OCI-LY1 (cell line): ENCODE measurements around the gene ZMYM4.

ENCODE experiments used
- EZH2 ChIP-seq: fragments of 200-600 bp; sonication (generic), shearing (Covaris generic); IDR thresholded peaks from 2 replicates; pipeline ENCODE4 v1.8.0; 2017; ENCODE audit warnings: borderline replicate concordance, mixed run types, mild to moderate bottlenecking, antibody characterized with exemption, low read length, moderate library complexity, mixed read lengths
- TF ChIP-seq, protein P1 (sequence below): fragments of 200-600 bp; sonication (generic), shearing (Covaris generic); IDR thresholded peaks from 2 replicates; pipeline ENCODE4 v1.5.1; 2017; ENCODE audit warnings: mild to moderate bottlenecking, antibody characterized with exemption, low read length, moderate library complexity, mixed read lengths

- TF ChIP-seq, protein P1, sequence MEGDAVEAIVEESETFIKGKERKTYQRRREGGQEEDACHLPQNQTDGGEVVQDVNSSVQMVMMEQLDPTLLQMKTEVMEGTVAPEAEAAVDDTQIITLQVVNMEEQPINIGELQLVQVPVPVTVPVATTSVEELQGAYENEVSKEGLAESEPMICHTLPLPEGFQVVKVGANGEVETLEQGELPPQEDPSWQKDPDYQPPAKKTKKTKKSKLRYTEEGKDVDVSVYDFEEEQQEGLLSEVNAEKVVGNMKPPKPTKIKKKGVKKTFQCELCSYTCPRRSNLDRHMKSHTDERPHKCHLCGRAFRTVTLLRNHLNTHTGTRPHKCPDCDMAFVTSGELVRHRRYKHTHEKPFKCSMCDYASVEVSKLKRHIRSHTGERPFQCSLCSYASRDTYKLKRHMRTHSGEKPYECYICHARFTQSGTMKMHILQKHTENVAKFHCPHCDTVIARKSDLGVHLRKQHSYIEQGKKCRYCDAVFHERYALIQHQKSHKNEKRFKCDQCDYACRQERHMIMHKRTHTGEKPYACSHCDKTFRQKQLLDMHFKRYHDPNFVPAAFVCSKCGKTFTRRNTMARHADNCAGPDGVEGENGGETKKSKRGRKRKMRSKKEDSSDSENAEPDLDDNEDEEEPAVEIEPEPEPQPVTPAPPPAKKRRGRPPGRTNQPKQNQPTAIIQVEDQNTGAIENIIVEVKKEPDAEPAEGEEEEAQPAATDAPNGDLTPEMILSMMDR: no peak
- TF ChIP-seq EZH2: no peak
These were observed 184.5 kb downstream of the ZMYM4 start for GRCh38 chr1:35453031-35453430.
